ENCODE measurements around the gene PRG3.

DNA sequence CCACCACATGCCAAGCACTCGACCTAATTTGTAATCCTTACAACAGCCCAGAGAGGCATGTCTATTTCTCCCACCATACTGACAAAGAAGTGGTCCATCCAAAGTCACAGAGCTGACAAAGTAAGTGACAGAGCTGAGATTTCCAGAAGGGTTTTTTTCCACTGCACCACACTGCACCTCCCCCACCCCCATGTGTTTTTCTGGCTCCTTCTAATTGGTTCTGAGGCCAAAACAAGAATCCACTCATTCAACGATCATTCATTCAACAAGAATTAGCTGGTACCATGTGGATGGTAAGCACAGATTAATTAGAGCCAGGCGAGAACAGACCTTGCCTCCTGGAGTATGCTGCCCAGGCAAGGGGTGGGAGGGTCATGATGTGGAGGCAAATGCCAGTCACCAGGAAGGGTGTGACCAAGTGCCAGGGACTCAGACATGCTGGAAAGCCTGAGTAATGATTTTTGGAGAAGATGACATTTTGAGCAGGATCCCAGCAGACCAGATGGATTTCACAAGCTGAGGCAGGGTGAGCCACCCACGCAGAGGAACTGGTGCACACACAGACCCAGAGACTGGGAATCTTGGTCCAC lies 24.4 kb upstream of the PRG3 start:
- TF ChIP-seq RFX5 (IDR thresholded peaks at IDR 0.05; ENCODE audit: low read depth, low read length) = no peak
- TF ChIP-seq, protein P1, sequence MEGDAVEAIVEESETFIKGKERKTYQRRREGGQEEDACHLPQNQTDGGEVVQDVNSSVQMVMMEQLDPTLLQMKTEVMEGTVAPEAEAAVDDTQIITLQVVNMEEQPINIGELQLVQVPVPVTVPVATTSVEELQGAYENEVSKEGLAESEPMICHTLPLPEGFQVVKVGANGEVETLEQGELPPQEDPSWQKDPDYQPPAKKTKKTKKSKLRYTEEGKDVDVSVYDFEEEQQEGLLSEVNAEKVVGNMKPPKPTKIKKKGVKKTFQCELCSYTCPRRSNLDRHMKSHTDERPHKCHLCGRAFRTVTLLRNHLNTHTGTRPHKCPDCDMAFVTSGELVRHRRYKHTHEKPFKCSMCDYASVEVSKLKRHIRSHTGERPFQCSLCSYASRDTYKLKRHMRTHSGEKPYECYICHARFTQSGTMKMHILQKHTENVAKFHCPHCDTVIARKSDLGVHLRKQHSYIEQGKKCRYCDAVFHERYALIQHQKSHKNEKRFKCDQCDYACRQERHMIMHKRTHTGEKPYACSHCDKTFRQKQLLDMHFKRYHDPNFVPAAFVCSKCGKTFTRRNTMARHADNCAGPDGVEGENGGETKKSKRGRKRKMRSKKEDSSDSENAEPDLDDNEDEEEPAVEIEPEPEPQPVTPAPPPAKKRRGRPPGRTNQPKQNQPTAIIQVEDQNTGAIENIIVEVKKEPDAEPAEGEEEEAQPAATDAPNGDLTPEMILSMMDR (conservative IDR thresholded peaks at IDR 0.05; ENCODE audit: low read depth, low read length) = no peak
- no peak for TF ChIP-seq POLR2A (IDR thresholded peaks at IDR 0.05; ENCODE audit: low read depth, low read length)
- TF ChIP-seq MXI1 (IDR thresholded peaks at IDR 0.05; ENCODE audit: borderline replicate concordance, low read depth, low read length) = no peak
- TF ChIP-seq NFE2L2 (IDR thresholded peaks at IDR 0.05; ENCODE audit: low read depth, low read length) = no peak
- TF ChIP-seq, protein P2, sequence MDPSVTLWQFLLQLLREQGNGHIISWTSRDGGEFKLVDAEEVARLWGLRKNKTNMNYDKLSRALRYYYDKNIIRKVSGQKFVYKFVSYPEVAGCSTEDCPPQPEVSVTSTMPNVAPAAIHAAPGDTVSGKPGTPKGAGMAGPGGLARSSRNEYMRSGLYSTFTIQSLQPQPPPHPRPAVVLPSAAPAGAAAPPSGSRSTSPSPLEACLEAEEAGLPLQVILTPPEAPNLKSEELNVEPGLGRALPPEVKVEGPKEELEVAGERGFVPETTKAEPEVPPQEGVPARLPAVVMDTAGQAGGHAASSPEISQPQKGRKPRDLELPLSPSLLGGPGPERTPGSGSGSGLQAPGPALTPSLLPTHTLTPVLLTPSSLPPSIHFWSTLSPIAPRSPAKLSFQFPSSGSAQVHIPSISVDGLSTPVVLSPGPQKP (IDR thresholded peaks at IDR 0.05; ENCODE audit: borderline replicate concordance, low read depth, low read length) = no peak

Measured in IMR-90 (cell line).